Transverse colon (tissue), 4 donors: Measurements from ENCODE around the gene GNA14.

Experiments used
- EP300 ChIP-seq: sonication (generic); formaldehyde crosslinking; IDR thresholded peaks from one replicate; pipeline ENCODE4 v1.6.1; 2017; ENCODE audit warnings: antibody characterized with exemption, low read depth
- POLR2A ChIP-seq: fragments of 450-650 bp; IDR thresholded peaks from one replicate; pipeline ENCODE4 v1.6.1; 2016; ENCODE audit warnings: antibody characterized with exemption, mild to moderate bottlenecking, moderate library complexity
- POLR2AphosphoS5 ChIP-seq, 3 donors: sonication (generic); formaldehyde crosslinking; IDR thresholded peaks; one replicate each; pipeline ENCODE4 v1.6.1; 2016; ENCODE audit warnings: antibody characterized with exemption in 3 of 3
- TF ChIP-seq, protein P1 (sequence below), 5 experiments: fragments of 200-600 bp in 3 of 5; fragments of 450-650 bp in 2 of 5; sonication (generic) in 3 of 5; IDR thresholded peaks; 1 replicate in 2 of 5; 2 replicates in 3 of 5; pipeline ENCODE4 v1.5.1; 2016 to 2017; ENCODE audit warnings: antibody characterized with exemption in 5 of 5, inconsistent platforms in 3 of 5, mild to moderate bottlenecking in 2 of 5, moderate library complexity in 1 of 5

- TF ChIP-seq EP300 (no peak), POLR2A (no peak), POLR2AphosphoS5 (IDR thresholded peaks at IDR 0.05) (no peak)
- TF ChIP-seq, protein P1, sequence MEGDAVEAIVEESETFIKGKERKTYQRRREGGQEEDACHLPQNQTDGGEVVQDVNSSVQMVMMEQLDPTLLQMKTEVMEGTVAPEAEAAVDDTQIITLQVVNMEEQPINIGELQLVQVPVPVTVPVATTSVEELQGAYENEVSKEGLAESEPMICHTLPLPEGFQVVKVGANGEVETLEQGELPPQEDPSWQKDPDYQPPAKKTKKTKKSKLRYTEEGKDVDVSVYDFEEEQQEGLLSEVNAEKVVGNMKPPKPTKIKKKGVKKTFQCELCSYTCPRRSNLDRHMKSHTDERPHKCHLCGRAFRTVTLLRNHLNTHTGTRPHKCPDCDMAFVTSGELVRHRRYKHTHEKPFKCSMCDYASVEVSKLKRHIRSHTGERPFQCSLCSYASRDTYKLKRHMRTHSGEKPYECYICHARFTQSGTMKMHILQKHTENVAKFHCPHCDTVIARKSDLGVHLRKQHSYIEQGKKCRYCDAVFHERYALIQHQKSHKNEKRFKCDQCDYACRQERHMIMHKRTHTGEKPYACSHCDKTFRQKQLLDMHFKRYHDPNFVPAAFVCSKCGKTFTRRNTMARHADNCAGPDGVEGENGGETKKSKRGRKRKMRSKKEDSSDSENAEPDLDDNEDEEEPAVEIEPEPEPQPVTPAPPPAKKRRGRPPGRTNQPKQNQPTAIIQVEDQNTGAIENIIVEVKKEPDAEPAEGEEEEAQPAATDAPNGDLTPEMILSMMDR (IDR thresholded peaks at IDR 0.05): no peak
Measured at GRCh38 chr9:77449240-77450084, 198.7 kb downstream of the GNA14 start.
